Upper lobe of left lung (tissue), 6 donors: ENCODE results near the gene GNAO1. TPM values are rescaled to one million over a fixed set of nuclear protein-coding genes. Genes with fewer than 3 reads are reported as not detected.

Experiments
- ATAC-seq, 2 donors: fragments of 200-7000 bp; cut with Tn5 transposase; one replicate each; pipeline ENCODE4 v1.9.1; 2022; ENCODE audit warnings: mild to moderate bottlenecking in 2 of 2, moderate library complexity in 2 of 2; ENCODE audit not compliant: low FRiP score in 2 of 2
- DNase-seq, 2 donors: peaks; one replicate each; pipeline ENCODE4 v3.0.0-alpha.2; 2019 to 2020
- H3K27ac ChIP-seq, 4 donors: fragments of 200-600 bp; sonication (generic); one replicate each; pipeline ENCODE4 v1.5.1; 2016 to 2019
- H3K27me3 ChIP-seq, 4 donors: fragments of 200-600 bp; sonication (generic); one replicate each; pipeline ENCODE4 v1.5.1; 2017 to 2019
- H3K36me3 ChIP-seq, 4 donors: fragments of 200-600 bp; sonication (generic); one replicate each; pipeline ENCODE4 v1.5.1; 2016 to 2019
- H3K4me1 ChIP-seq, 4 donors: fragments of 200-600 bp; sonication (generic); one replicate each; pipeline ENCODE4 v1.5.1; 2018 to 2019
- H3K4me3 ChIP-seq, 4 donors: fragments of 200-600 bp; sonication (generic); one replicate each; pipeline ENCODE4 v1.5.1; 2017 to 2019; ENCODE audit warnings: mild to moderate bottlenecking in 2 of 4, moderate library complexity in 1 of 4
- H3K9me3 ChIP-seq, 4 donors: fragments of 200-600 bp; sonication (generic); one replicate each; pipeline ENCODE4 v1.5.1; 2018 to 2019
- EP300 ChIP-seq, 4 donors: sonication (generic); formaldehyde crosslinking; IDR thresholded peaks; one replicate each; pipeline ENCODE4 v1.5.1; 2017; ENCODE audit warnings: antibody characterized with exemption in 4 of 4, control low read depth in 2 of 4
- POLR2A ChIP-seq, 4 donors: fragments of 450-650 bp; IDR thresholded peaks; one replicate each; pipeline ENCODE4 v1.5.1; 2016 to 2017; ENCODE audit warnings: antibody characterized with exemption in 4 of 4, mild to moderate bottlenecking in 2 of 4
- POLR2AphosphoS5 ChIP-seq, 2 donors: sonication (generic); formaldehyde crosslinking; IDR thresholded peaks; one replicate each; pipeline ENCODE4 v1.5.1; 2017; ENCODE audit warnings: antibody characterized with exemption in 2 of 2
- WGBS, 2 donors: methylation state at CpG; one replicate each; pipeline ENCODE4 v1.1.5; 2017 to 2018; 5-methylcytosine and 5-hydroxymethylcytosine counted together
- total RNA-seq, 6 donors: library from RNA; depleted of rRNA in 4 of 6; stranded (reverse); fragments of >200 nt in 4 of 6; gene quantifications; one replicate each; pipeline versions ENCODE4 v1.1.0 to v1.2.1, GENCODE V29; 2016 to 2021
- TF ChIP-seq, protein P1 (sequence below), 6 experiments: fragments of 450-650 bp in 4 of 6; fragments of 200-600 bp in 2 of 6; sonication (generic) in 2 of 6; IDR thresholded peaks; one replicate each; pipeline ENCODE4 v1.5.1; 2016 to 2019; ENCODE audit warnings: antibody characterized with exemption in 6 of 6
- donor health status: DM: no; HTN: no; CAD: no; lungs with moderate emphysema.
- donor health status: DM: no; HTN: yes; CAD: no; lungs with severe emphysema.

Gene GNAO1
- total RNA-seq, 6 donors from 2014 or later = 0.46 to 2.7 (median 0.79) TPM; not detected in 1

- no peak for DNase-seq
- Histone ChIP-seq H3K4me1 (no peaks in the 10 kb centered on the region), H3K27ac (no peak overlapping the region), H3K36me3 (no peaks in the 10 kb centered on the region), H3K9me3 (no peaks in the 10 kb centered on the region), H3K27me3 (no peaks in the 10 kb centered on the region), H3K4me3 (no peak overlapping the region)
- TF ChIP-seq POLR2AphosphoS5 (IDR thresholded peaks at IDR 0.05) (no peak), POLR2A (IDR thresholded peaks at IDR 0.05) (no peak)
- TF ChIP-seq, protein P1, sequence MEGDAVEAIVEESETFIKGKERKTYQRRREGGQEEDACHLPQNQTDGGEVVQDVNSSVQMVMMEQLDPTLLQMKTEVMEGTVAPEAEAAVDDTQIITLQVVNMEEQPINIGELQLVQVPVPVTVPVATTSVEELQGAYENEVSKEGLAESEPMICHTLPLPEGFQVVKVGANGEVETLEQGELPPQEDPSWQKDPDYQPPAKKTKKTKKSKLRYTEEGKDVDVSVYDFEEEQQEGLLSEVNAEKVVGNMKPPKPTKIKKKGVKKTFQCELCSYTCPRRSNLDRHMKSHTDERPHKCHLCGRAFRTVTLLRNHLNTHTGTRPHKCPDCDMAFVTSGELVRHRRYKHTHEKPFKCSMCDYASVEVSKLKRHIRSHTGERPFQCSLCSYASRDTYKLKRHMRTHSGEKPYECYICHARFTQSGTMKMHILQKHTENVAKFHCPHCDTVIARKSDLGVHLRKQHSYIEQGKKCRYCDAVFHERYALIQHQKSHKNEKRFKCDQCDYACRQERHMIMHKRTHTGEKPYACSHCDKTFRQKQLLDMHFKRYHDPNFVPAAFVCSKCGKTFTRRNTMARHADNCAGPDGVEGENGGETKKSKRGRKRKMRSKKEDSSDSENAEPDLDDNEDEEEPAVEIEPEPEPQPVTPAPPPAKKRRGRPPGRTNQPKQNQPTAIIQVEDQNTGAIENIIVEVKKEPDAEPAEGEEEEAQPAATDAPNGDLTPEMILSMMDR (IDR thresholded peaks at IDR 0.05) = no peak
- WGBS, 2 donors = 66 to 83% methylated on average over 1 to 11 of the region's 11 CpGs
- ATAC-seq = no peak
Observed at GRCh38 chr16:56312028-56312300, 120.7 kb downstream of the GNAO1 start.

- Histone ChIP-seq H3K27ac (no peak overlapping the region), H3K36me3 (no peaks in the 10 kb centered on the region), H3K27me3 (no peaks in the 10 kb centered on the region), H3K4me3 (no peak overlapping the region), H3K9me3 (no peaks in the 10 kb centered on the region), H3K4me1 (no peaks in the 10 kb centered on the region)
- TF ChIP-seq EP300 (IDR thresholded peaks at IDR 0.05) = no peak
- no peak for TF ChIP-seq POLR2AphosphoS5 (IDR thresholded peaks at IDR 0.05)
- TF ChIP-seq POLR2A (IDR thresholded peaks at IDR 0.05) = no peak
- TF ChIP-seq, protein P1 (IDR thresholded peaks at IDR 0.05) = no peak
- no peak for ATAC-seq
- DNase-seq = no peak
- WGBS, 2 donors = 94 to 95% methylated on average over 7 of the region's 7 CpGs
Observed at GRCh38 chr16:56312556-56312955, 121.3 kb downstream of the GNAO1 start.

- Histone ChIP-seq H3K27ac (no peak overlapping the region), H3K9me3 (no peaks in the 10 kb centered on the region), H3K4me1 (peaks cover 5 to 9% (median 6%) of the 10 kb centered on the region in 4 donors), H3K4me3 (no peak overlapping the region), H3K27me3 (no peaks in the 10 kb centered on the region), H3K36me3 (no peaks in the 10 kb centered on the region)
- DNase-seq (no peak), ATAC-seq (no peak)
- TF ChIP-seq EP300 (IDR thresholded peaks at IDR 0.05) = no peak
- WGBS, 2 donors = 77 to 86% methylated on average over 18 of the region's 18 CpGs
Observed at GRCh38 chr16:56314244-56314850, 123.1 kb downstream of the GNAO1 start.

GRCh38 chr16:56315955-56316354 lies 124.7 kb downstream of the GNAO1 start:
- Histone ChIP-seq H3K27ac (no peak overlapping the region), H3K4me3 (no peak overlapping the region)
- WGBS, 2 donors = 86 to 100% methylated on average over 5 to 7 of the region's 7 CpGs

DNA sequence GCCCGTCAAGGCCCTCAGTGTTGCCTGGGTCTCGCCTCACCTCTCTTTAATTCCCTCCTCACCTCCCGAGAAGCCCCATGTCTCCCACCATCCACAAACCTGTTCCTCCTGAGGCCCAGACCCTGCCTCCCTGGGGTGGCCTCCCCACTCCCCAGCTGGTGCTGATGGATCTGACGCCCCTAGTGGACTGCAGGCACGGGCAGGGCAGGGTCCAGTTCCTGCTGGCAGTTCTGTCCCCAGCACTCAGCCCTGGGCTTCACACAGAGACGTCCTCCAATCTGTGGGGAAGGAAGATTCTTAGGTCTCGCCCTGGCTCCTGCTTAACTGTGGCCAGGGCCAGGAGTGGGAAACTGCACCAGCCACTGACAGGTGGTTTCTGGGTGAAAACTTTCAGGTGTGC lies 125.3 kb downstream of the GNAO1 start:
- DNase-seq (no peak), ATAC-seq (no peak)
- Histone ChIP-seq H3K36me3 (no peaks in the 10 kb centered on the region), H3K27me3 (no peaks in the 10 kb centered on the region), H3K27ac (no peak overlapping the region), H3K4me1 (peaks cover 5 to 9% (median 6%) of the 10 kb centered on the region in 4 donors), H3K4me3 (no peak overlapping the region), H3K9me3 (no peaks in the 10 kb centered on the region)
- TF ChIP-seq, protein P1 (IDR thresholded peaks at IDR 0.05) = no peak
- TF ChIP-seq EP300 (IDR thresholded peaks at IDR 0.05) (no peak), POLR2AphosphoS5 (IDR thresholded peaks at IDR 0.05) (no peak)
- WGBS, 2 donors = 98 to 100% methylated on average over 3 to 7 of the region's 7 CpGs

More at GRCh38 chr16:56315955-56316354, 124.7 kb downstream of the GNAO1 start:
- Histone ChIP-seq H3K27me3 (no peaks in the 10 kb centered on the region), H3K36me3 (no peaks in the 10 kb centered on the region), H3K9me3 (no peaks in the 10 kb centered on the region), H3K4me1 (peaks cover 5 to 9% (median 6%) of the 10 kb centered on the region in 4 donors)
- TF ChIP-seq POLR2A (IDR thresholded peaks at IDR 0.05) = no peak
- ATAC-seq (no peak), DNase-seq (no peak)
